Measurements from ENCODE around the gene NEDD4L.

DNA sequence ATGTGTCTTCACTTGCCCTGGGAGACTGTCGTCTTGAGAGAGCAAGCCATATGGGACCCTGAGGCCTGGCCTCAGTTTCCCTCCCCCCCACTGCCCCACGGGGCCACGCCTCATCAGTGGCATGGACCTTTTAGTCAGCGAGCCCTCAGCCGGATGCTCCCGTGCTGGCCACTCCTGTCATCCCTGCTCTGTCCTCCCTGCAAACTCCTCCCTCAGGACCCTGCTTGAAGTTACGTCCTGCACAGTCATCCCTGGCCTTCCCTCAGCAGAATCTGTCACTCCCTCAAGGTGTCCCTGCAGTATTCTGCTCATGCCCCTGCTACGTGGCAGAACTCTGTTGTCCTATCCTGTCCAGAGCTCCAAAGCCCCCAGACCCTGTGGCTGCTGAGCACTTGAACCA is 265.1 kb downstream of the NEDD4L start:
- TF ChIP-seq, protein P1, sequence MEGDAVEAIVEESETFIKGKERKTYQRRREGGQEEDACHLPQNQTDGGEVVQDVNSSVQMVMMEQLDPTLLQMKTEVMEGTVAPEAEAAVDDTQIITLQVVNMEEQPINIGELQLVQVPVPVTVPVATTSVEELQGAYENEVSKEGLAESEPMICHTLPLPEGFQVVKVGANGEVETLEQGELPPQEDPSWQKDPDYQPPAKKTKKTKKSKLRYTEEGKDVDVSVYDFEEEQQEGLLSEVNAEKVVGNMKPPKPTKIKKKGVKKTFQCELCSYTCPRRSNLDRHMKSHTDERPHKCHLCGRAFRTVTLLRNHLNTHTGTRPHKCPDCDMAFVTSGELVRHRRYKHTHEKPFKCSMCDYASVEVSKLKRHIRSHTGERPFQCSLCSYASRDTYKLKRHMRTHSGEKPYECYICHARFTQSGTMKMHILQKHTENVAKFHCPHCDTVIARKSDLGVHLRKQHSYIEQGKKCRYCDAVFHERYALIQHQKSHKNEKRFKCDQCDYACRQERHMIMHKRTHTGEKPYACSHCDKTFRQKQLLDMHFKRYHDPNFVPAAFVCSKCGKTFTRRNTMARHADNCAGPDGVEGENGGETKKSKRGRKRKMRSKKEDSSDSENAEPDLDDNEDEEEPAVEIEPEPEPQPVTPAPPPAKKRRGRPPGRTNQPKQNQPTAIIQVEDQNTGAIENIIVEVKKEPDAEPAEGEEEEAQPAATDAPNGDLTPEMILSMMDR (IDR thresholded peaks at IDR 0.05; ENCODE audit: insufficient read depth, low read depth, low read length) = no peak
- no peak for TF ChIP-seq EZH2 (IDR thresholded peaks at IDR 0.05; ENCODE audit: insufficient read depth, low read length)
